H1 (cell line): ENCODE data around the gene SNX19. TPM values are rescaled to one million over a fixed set of nuclear protein-coding genes. Genes with fewer than 3 reads are reported as not detected.

Experiments used
- CTCF ChIA-PET: fragments of 300-600 bp; sonication (Branson Sonifier 250); formaldehyde crosslinking; loops from one replicate; lab custom pipeline; 2021; ENCODE audit not compliant: partially characterized antibody; lab: Charles Lee
- POLR2A ChIA-PET: fragments of 300-600 bp; sonication (Branson Sonifier 250); formaldehyde crosslinking; loops from one replicate; lab custom pipeline; 2021; ENCODE audit warnings: inconsistent platforms; ENCODE audit not compliant: partially characterized antibody; lab: Charles Lee
- DNase-seq, 2 experiments: peaks; one replicate each; pipeline versions ENCODE4 v3.0.0 to v3.0.0-alpha.2; 2010 to 2022; ENCODE audit warnings: low spot score in 2 of 2, low read depth in 1 of 2, mixed read lengths in 1 of 2
- FAIRE-seq: peaks from 2 replicates; lab custom pipeline; 2011; peaks lifted over from hg19 to GRCh38; lab: Jason Lieb, UNC
- H2AFZ ChIP-seq: 2 replicates; pipeline ENCODE4 v1.8.1; 2012; ENCODE audit warnings: low read length, inconsistent platforms
- H2AK5ac ChIP-seq: 2 replicates; pipeline ENCODE4 v1.6.1; 2013; ENCODE audit warnings: low read depth, low read length
- H2BK120ac ChIP-seq: replicated peaks from 2 replicates; pipeline ENCODE3; 2013; ENCODE audit warnings: low read depth, low read length, inconsistent platforms
- H2BK12ac ChIP-seq: 2 replicates; pipeline ENCODE4 v1.6.1; 2013; ENCODE audit warnings: low read depth, low read length
- H2BK15ac ChIP-seq: 2 replicates; pipeline ENCODE4 v1.6.1; 2013; ENCODE audit warnings: low read length
- H2BK20ac ChIP-seq: 2 replicates; pipeline ENCODE4 v1.6.1; 2013; ENCODE audit warnings: low read length
- H2BK5ac ChIP-seq: 2 replicates; pipeline ENCODE4 v1.6.1; 2013; ENCODE audit warnings: low read depth, low read length
- H3K14ac ChIP-seq: 2 replicates; pipeline ENCODE4 v1.6.1; 2013; ENCODE audit warnings: inconsistent platforms; ENCODE audit not compliant: insufficient read length
- H3K18ac ChIP-seq: 2 replicates; pipeline ENCODE4 v1.6.1; 2013; ENCODE audit warnings: low read length; ENCODE audit errors: extremely low read depth
- H3K23ac ChIP-seq: 2 replicates; pipeline ENCODE4 v1.6.1; 2013; ENCODE audit warnings: inconsistent platforms; ENCODE audit not compliant: insufficient read length
- H3K23me2 ChIP-seq: 2 replicates; pipeline ENCODE4 v1.6.1; 2013; ENCODE audit warnings: low read depth, low read length
- H3K27ac ChIP-seq: 2 replicates; pipeline ENCODE4 v1.6.1; 2011; ENCODE audit warnings: low read depth, low read length, inconsistent platforms
- H3K27me3 ChIP-seq, 4 experiments: replicated peaks in 1 of 4; 1 replicate in 1 of 4; 2 replicates in 3 of 4; pipeline versions ENCODE4 v1.6.1 to v1.8.1; 2011 to 2013; ENCODE audit warnings: low read length in 3 of 4, mild to moderate bottlenecking in 3 of 4, inconsistent platforms in 2 of 4, mixed read lengths in 2 of 4, moderate library complexity in 1 of 4; ENCODE audit not compliant: control insufficient read depth in 3 of 4, insufficient read depth in 3 of 4; ENCODE audit errors: extremely low read depth in 1 of 4
- H3K36me3 ChIP-seq, 4 experiments: 2 replicates each; pipeline versions ENCODE4 v1.6.1 to v1.8.1; 2011 to 2013; ENCODE audit warnings: mild to moderate bottlenecking in 4 of 4, low read length in 3 of 4, moderate library complexity in 2 of 4, control low read depth in 1 of 4, inconsistent platforms in 1 of 4; ENCODE audit not compliant: insufficient read depth in 4 of 4, control insufficient read depth in 2 of 4
- H3K4ac ChIP-seq: replicated peaks from 2 replicates; pipeline ENCODE3; 2013; ENCODE audit warnings: low read length, low read depth, mixed read lengths, inconsistent platforms; ENCODE audit not compliant: insufficient read length
- H3K4me1 ChIP-seq, 4 experiments: replicated peaks in 1 of 4; 1 replicate in 1 of 4; 2 replicates in 3 of 4; pipeline versions ENCODE4 v1.6.1 to v1.8.1; 2011 to 2013; ENCODE audit warnings: low read length in 3 of 4, inconsistent platforms in 2 of 4, mixed read lengths in 1 of 4; ENCODE audit not compliant: insufficient read depth in 4 of 4, control insufficient read depth in 3 of 4
- H3K4me2 ChIP-seq, 2 experiments: 2 replicates each; pipeline versions ENCODE4 v1.6.1 to v1.8.1; 2011 to 2013; ENCODE audit warnings: low read depth in 2 of 2, low read length in 2 of 2, control low read depth in 1 of 2, inconsistent platforms in 1 of 2, mild to moderate bottlenecking in 1 of 2; ENCODE audit not compliant: insufficient read depth in 1 of 2
- H3K4me3 ChIP-seq, 4 experiments: fragments of 200-600, 300-600 bp in 1 of 4; sonication (generic), shearing (Covaris generic), sonication (Bioruptor Twin) in 1 of 4; 2 replicates each; pipeline versions ENCODE4 v1.5.1 to v1.8.1; 2011 to 2016; ENCODE audit warnings: low read length in 4 of 4, low read depth in 3 of 4, control low read depth in 2 of 4, inconsistent platforms in 2 of 4, mild to moderate bottlenecking in 2 of 4, mixed read lengths in 1 of 4, moderate library complexity in 1 of 4; ENCODE audit not compliant: insufficient read depth in 2 of 4; ENCODE audit errors: extremely low read depth in 1 of 4
- H3K56ac ChIP-seq: replicated peaks from 2 replicates; pipeline ENCODE3; 2013; ENCODE audit warnings: low read depth, mild to moderate bottlenecking, mixed read lengths, low read length, inconsistent platforms; ENCODE audit not compliant: insufficient read length
- H3K79me1 ChIP-seq: 2 replicates; pipeline ENCODE4 v1.6.1; 2013; ENCODE audit warnings: low read depth, low read length, control low read depth
- H3K79me2 ChIP-seq, 2 experiments: 2 replicates each; pipeline versions ENCODE4 v1.6.1 to v1.8.1; 2012 to 2013; ENCODE audit warnings: low read length in 2 of 2, mild to moderate bottlenecking in 2 of 2, inconsistent platforms in 1 of 2; ENCODE audit not compliant: insufficient read depth in 2 of 2, control insufficient read depth in 1 of 2
- H3K9ac ChIP-seq, 4 experiments: replicated peaks in 1 of 4; 1 replicate in 1 of 4; 2 replicates in 3 of 4; pipeline versions ENCODE4 v1.6.1 to v1.8.1; 2011 to 2013; ENCODE audit warnings: low read depth in 3 of 4, low read length in 3 of 4, control low read depth in 2 of 4, mild to moderate bottlenecking in 2 of 4, moderate library complexity in 2 of 4, inconsistent platforms in 1 of 4; ENCODE audit errors: extremely low read depth in 1 of 4
- H3K9me3 ChIP-seq, 2 experiments: 2 replicates each; pipeline versions ENCODE4 v1.6.1 to v1.8.1; 2012 to 2013; ENCODE audit warnings: mild to moderate bottlenecking in 2 of 2, moderate library complexity in 2 of 2, control low read depth in 1 of 2, inconsistent platforms in 1 of 2, low read depth in 1 of 2, low read length in 1 of 2, mixed read lengths in 1 of 2; ENCODE audit not compliant: insufficient read depth in 2 of 2
- H4K20me1 ChIP-seq, 2 experiments: replicated peaks in 1 of 2; 2 replicates each; pipeline versions ENCODE3 to v1.8.1; 2011 to 2013; ENCODE audit warnings: inconsistent platforms in 2 of 2, low read length in 2 of 2, mild to moderate bottlenecking in 1 of 2; ENCODE audit not compliant: insufficient read depth in 2 of 2, control insufficient read depth in 1 of 2
- H4K5ac ChIP-seq: 2 replicates; pipeline ENCODE4 v1.6.1; 2013; ENCODE audit warnings: low read length, low read depth, mixed read lengths, inconsistent platforms; ENCODE audit not compliant: insufficient read length
- H4K8ac ChIP-seq: 2 replicates; pipeline ENCODE4 v1.8.0; 2013; ENCODE audit warnings: mild to moderate bottlenecking, moderate library complexity, low read length, inconsistent platforms; ENCODE audit not compliant: insufficient read depth; ENCODE audit errors: extremely low read depth
- H4K91ac ChIP-seq: replicated peaks from 2 replicates; pipeline ENCODE3; 2013; ENCODE audit warnings: low read length, mixed read lengths, inconsistent platforms; ENCODE audit not compliant: insufficient read length
- CHD2 ChIP-seq: IDR thresholded peaks from 2 replicates; pipeline ENCODE4 v1.6.1; 2012; ENCODE audit warnings: low read length, improper control_type of control experiment
- KDM4A ChIP-seq: IDR thresholded peaks from one replicate; pipeline ENCODE4 v1.7.1; 2012; ENCODE audit warnings: low read depth, mild to moderate bottlenecking, moderate library complexity, low read length, inconsistent platforms; ENCODE audit not compliant: severe bottlenecking
- NRF1 ChIP-seq: IDR thresholded peaks from 2 replicates; pipeline ENCODE4 v1.6.1; 2011; ENCODE audit warnings: mild to moderate bottlenecking, low read depth, low read length, improper control_type of control experiment
- RFX5 ChIP-seq: IDR thresholded peaks from 2 replicates; pipeline ENCODE4 v1.6.1; 2011; ENCODE audit warnings: low read depth, low read length, improper control_type of control experiment, borderline replicate concordance
- SRF ChIP-seq: IDR thresholded peaks from 2 replicates; pipeline ENCODE4 v1.6.1; 2011; ENCODE audit warnings: mild to moderate bottlenecking, low read depth, low read length, moderate library complexity
- WGBS, 2 experiments: shearing (Covaris generic) in 1 of 2; methylation state at CpG; one replicate each; pipeline versions ENCODE4 v1.1.6 to v1.1.7; 2013 to 2015; ENCODE audit warnings: low lambda C conversion rate in 2 of 2, mixed read lengths in 2 of 2, inconsistent platforms in 1 of 2, low coverage in 1 of 2, missing lambda C conversion rate in 1 of 2; ENCODE audit not compliant: insufficient replicate concordance in 2 of 2, insufficient coverage in 1 of 2, insufficient read length in 1 of 2; ENCODE audit errors: extremely low coverage in 1 of 2, missing lambda C conversion rate in 1 of 2; 5-methylcytosine and 5-hydroxymethylcytosine counted together
- polyA plus RNA-seq, 7 experiments: library from polyadenylated mRNA; depleted of rRNA in 3 of 7; stranded (reverse) in 5 of 7; unstranded in 2 of 7; fragments of >200 nt in 5 of 7; fragments of 200-250 nt in 2 of 7; gene quantifications; 1 replicate in 5 of 7; 2 replicates in 1 of 7; 4 replicates in 1 of 7; pipeline versions ENCODE4 v1.2.1 to v1.2.3, GENCODE V29; 2011 to 2013; ENCODE audit warnings: missing spikeins in 2 of 7, mixed read lengths in 2 of 7
- total RNA-seq: library from RNA; stranded (reverse); fragmentation: NEBNext Ultra II Directional; extraction: Animal tissue kit (Norgen Biotek cat#: 25700); gene quantifications from 2 replicates; pipeline ENCODE4 v1.2.1, GENCODE V29; 2021
- TF ChIP-seq, protein P1 (sequence below): IDR thresholded peaks from 2 replicates; pipeline ENCODE4 v1.6.1; 2012; ENCODE audit warnings: inconsistent platforms

SNX19 gene
- total and polyA plus RNA-seq, 2 of the 8 experiments (the other 6 are each of a cell fraction or from before 2014, with no cell fraction given), result 15.0 to 25.2 TPM

DNA sequence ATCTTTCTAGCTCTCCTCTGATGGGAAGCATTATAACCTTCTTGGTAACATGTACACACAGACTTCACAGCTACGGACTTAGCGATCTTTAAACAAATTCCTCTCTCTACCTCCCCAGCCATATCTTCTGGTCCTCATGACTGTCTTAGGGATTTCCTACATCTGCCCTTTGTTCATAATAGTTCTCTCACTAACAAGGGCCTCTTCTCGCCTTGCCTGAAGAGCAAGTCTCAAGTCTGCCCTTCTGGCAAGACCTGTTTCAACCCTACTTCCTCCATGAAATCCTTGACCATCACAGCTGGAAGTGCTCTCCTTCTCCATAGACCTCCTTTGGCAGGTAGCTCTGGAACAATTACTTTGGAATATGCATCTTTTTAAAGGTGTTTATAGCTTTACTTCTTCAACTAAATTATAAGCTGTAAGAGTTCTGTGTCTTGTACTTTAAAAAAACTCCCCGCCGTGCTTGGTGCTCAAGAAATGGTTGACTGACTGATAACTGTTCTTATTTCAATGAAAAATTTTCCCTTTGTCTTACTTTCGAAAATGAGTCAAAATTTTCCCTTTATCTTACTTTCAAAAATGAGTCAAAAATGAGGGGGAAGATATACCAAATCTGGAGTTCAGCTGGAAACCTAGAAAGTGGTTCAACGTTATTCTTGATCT lies 34.7 kb downstream of the SNX19 start:
- Histone ChIP-seq H3K18ac (no peak overlapping the region), H3K9ac (no peak overlapping the region), H3K4me3 (no peak overlapping the region), H3K27me3 (no peaks in the 10 kb centered on the region)
- TF ChIP-seq, protein P1, sequence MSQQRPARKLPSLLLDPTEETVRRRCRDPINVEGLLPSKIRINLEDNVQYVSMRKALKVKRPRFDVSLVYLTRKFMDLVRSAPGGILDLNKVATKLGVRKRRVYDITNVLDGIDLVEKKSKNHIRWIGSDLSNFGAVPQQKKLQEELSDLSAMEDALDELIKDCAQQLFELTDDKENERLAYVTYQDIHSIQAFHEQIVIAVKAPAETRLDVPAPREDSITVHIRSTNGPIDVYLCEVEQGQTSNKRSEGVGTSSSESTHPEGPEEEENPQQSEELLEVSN, result no peak
- TF ChIP-seq KDM4A (no peak), SRF (no peak), RFX5 (no peak), CHD2 (no peak), NRF1 (no peak)
- TF ChIP-seq, all 59 proteins: peak for 0
- WGBS, 2 experiments, result 90% methylated on average over 7 of the region's 7 CpGs; no CpG with 5 or more reads in 1 of the 2 experiments
- H3K23ac ChIP-seq, result no peak overlapping the region
- no peak overlapping the region for H3K4ac ChIP-seq
- H3K23me2 ChIP-seq, result no peaks in the 10 kb centered on the region
- H4K91ac ChIP-seq, result no peak overlapping the region
- no peak overlapping the region for H2BK5ac ChIP-seq
- no peak overlapping the region for H3K27ac ChIP-seq
- H2BK15ac ChIP-seq, result no peak overlapping the region
- H3K9me3 ChIP-seq, result no peaks in the 10 kb centered on the region
- H4K5ac ChIP-seq, result no peak overlapping the region
- no peak overlapping the region for H2BK12ac ChIP-seq
- H3K79me2 ChIP-seq, result no peaks in the 10 kb centered on the region
- POLR2A ChIA-PET, result interaction anchor here (1.2 kb wide), 1 partner anchor 15 kb away, joined by 3 read pairs; no protein-coding TSS in a partner anchor
- H3K14ac ChIP-seq, result no peak overlapping the region
- H3K56ac ChIP-seq, result no peak overlapping the region
- no peaks in the 10 kb centered on the region for H3K4me1 ChIP-seq
- H4K8ac ChIP-seq, result no peak overlapping the region
- DNase-seq, result no peak
- CTCF ChIA-PET, result interaction anchor here (0.7 to 2.3 kb wide), 10 partner anchors 10 to 447 kb away, joined by 3 to 9 read pairs (median 4); no protein-coding TSS in a partner anchor
- no peak overlapping the region for H2AK5ac ChIP-seq
- no peaks in the 10 kb centered on the region for H3K79me1 ChIP-seq
- H3K4me2 ChIP-seq, result no peak overlapping the region
- no peak overlapping the region for H2AFZ ChIP-seq
- H4K20me1 ChIP-seq, result no peaks in the 10 kb centered on the region
- FAIRE-seq, result peak; percentile 7
- H2BK120ac ChIP-seq, result no peak overlapping the region
- peaks cover 13 to 56% (median 33%) of the 10 kb centered on the region in 4 experiments for H3K36me3 ChIP-seq
- no peak overlapping the region for H2BK20ac ChIP-seq
